RPMI7951 (cell line): ENCODE data around the gene OSGEP. TPM values are rescaled to one million over a fixed set of nuclear protein-coding genes. Genes with fewer than 3 reads are reported as not detected.

Experiments
- DNase-seq: peaks from one replicate; pipeline ENCODE4 v3.0.0-alpha.2; 2012; ENCODE audit warnings: low read depth
- total RNA-seq: library from RNA; depleted of rRNA; stranded (reverse); fragments of >200 nt; shearing (Covaris generic); gene quantifications from 2 replicates; pipeline ENCODE4 v1.2.3, GENCODE V29; 2014

OSGEP gene
- total RNA-seq, 1 experiment from 2014 or later, result 19.9 TPM

DNA sequence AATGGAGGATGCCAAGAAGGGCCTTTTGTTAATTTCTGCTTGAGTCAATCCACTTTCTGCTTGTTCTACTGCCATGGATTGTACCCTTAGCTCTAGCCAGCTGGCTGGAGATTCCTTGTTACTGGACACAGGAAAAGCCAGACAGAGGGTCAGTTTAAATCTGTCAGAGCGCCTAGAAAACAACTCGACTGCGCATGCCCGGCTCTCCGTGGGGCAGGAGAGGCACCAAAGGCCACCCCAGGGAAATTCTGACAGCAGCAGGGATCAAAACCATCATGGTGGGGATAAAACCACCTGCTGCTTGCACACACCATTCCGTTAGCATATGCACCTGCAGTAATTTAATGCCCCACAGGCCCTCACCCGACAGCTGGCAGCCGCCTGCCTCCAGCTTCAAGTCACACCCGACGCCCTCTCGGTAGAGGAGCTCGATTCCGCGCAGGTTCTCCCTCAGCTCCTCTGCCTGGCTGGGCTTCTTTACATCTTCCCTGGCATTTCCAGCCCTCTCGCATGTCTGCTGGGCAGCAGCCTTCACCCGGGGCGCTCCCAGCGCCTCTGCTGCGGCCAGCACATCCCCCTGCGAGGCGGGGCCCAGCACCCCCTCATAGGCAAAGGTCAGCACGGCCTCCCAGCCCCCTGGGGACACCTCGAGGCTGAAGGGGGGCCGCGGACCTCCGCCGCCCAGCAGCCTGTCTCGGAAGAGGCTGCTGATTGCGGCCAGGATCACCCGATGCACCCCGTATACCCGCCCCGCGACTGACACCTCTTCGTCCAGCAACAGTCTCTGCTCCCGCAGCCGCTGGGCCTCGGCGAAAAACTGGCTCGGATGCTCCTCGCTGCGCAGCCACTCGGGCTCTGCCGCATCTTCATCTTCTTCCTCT is 19.7 kb downstream of the OSGEP start:
- no peak for DNase-seq

DNA sequence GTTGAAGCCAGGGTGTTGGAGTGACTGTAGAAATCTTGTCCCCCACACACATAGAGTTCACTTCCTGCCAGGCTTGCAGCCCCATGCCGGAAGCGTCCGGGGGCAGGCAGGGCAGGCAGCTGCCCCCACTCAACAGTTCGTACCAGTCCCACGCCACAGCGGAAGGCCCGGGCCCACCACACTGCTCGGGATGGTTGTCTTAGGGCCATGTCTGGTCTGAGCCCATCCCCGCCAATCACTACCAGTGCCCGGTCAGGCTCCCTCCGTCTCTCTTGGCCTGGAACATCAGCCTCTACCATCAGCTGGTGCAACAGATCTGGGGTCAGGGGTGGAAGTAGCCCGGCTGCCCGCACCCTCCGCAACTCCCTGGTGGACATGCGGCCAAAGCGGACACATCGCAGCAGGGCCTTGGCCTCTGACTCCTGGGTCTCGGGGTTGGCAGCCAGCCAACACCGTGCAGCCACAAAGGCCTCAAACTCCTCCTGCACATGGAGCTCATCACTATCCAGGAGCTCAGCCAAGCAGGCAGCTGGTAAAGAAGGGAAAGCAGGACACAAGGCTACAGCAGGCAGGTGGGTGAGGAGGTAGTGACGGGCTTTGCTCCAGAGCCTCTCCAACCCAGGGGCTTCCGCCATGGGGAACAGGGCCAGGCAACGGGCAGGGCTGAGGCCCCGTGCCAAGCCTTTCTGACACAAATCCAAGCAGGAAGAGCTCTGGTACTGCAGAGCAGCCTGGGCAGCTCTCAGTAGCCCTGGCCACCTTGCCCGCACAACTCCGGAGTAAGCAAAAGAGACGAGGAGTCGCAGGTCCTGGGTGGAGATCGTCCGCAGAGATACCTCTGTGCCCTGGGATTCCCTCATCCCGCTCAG is 24.6 kb downstream of the OSGEP start:
- DNase-seq, result no peak

DNA sequence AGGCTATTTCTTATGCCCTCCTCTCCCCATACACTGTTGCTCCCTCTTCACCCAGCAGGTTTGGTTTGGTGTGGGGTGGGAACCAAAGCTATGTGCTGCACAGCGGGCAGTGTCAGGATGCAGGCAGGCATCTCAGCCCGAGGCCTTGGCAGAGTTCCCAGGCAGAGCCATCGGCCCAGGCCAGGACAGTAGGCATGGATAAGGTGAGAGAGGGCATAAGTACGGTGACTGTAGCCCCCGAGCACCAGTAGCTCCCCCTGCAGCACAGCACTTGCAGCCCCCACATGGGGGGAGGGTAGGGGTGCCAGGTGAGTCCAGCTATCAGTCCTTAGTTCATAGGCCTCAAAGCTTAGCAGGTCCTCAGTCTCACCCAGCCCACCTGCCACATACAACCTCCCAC is 25.8 kb downstream of the OSGEP start:
- no peak for DNase-seq

DNA sequence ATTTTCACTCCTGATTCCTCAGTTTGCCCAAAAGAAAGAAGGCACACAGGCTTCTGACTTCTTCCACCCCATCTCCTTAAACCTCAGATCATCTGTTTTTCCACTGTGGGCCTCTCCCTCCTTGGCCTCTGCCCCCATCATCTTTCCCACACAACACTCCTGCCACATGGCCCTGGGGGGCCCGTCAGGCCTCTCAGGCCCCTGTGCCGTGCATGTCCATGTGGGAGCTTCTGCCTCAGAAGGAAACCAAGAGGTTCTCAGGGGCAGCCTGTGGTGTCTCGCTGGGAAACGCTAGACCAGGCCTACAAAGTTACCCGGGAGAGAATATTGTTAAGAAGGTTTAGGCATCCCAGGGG is 26.6 kb downstream of the OSGEP start:
- DNase-seq, result no peak

DNA sequence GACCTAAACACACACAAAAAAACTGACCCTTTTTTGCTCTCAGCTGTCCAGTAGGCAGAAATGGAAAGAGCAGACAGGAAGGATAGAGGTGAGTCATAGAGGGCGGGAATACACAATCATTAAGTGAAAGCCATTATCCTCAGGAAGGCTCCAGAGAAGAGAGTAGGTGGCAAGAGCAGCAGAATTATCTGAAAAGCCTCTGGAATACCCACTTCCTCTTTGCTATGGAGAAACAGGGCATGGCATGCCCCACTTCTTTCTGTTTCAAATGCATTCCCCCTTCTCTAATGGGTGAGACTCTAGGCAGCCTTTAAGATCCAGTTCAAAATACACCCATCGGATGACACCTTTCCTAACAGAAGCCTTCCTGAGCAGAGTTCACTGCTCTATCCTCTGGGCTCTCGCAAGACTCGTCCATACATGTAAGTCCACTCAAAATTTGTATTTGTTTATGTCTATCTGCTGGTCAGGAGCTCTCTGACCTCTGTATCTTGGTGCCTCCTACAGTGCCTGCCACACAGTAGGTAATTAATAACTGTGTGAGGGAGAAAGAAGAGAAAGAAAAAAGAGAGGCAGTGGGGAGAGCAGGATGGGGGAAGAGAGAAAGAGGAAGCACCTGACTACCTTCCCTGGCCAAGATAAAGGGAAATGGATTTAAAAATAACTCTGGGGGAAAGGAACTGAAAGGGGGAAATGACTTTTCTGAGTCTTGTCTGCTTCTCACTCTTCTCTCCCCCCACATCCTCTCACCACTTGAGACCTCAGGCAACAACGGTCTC is 27.2 kb downstream of the OSGEP start:
- DNase-seq, result peak; percentile 71

DNA sequence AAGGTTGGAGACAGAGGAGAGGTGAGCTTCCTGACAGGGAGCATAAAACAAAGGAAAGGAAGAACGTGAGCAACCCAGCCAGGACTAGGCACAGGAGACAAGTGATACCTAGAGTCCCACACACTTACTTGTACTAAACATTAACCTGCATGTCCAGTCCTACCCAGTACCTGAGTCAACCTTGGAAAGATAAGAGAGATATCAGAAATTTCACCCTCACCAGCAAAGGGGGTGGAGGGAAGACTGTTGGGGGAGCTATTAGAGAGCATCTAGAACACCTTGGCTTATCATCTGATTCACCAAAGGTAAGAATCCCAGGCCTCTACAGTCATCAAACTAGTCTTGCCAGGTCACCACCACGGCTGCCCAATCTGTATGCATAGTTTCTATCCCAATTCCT is 29.8 kb downstream of the OSGEP start:
- DNase-seq, result no peak

DNA sequence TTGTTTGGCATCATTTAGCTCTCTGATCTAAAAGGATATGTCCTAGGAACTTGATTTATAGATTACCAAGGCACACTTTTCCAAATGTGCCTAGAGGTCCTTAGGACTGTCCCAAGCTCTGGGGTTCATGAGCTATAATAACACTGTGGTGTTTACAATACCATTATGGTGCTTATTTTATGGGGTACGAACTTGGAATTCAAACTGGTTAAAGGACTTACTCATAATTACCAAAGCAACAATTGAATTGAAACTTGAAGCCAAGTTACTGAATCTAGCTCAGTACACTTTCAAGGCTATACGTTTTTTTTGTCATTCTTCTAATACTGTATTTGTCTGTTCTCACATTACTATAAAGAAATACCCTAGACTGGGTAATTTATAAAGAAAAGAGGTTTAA is 31.7 kb downstream of the OSGEP start:
- no peak for DNase-seq

DNA sequence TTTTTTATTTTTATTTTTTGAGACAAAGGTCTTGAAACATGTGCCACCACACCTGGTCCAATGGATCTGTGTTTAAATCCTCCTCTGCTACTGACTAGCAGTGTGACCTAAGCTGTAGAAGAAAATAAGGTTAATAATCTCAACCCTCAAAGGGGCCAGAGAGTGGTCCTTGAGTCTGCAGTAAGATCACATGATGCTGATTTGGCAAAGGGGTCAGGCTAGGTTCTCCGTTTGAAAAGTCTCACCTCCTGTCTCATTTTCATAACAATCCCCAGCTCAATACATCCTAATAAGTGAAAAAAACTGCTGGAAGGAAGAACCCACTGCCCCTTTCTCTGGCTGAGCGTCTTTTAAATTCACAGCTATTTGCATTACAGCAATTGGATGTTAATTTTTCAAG is 33.3 kb downstream of the OSGEP start:
- no peak for DNase-seq

DNA sequence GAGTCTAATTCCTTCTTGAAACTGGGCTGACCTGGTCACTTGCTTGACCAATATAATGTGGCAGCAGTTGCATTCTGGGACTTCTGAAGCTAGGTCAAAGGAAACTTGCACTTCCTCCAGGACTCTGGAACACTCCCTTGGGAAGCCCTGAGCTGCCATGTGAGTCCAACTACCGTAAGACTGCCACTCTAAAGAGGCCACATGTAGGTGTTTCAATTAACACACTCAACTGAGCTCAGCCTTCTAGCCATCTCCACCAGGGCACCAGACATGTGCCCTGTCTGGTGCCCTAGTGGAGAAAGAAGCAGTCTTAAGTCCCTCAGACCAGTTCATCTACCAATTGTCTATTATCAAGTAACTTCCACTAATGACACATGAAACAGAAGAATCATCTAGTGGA is 35.2 kb downstream of the OSGEP start:
- no peak for DNase-seq

DNA sequence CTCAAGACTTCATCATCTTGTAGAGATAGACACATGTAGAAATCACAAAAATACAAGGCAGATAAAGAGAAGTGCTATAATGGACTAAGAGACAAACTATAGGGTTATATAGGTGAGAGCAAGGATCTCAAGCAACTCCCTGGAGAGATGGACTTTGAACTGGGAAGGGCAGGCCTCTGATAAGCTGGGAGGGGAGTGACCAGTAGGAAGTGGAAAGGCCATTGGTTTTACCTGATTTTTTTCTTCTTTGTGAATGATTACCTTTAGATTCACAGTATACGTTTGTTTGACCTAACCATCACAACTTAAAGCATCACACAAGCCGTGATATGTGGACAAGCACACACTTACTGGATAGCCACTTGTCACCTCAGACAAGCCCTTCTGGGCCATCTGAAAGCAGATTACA is 36.1 kb downstream of the OSGEP start:
- no peak for DNase-seq

DNA sequence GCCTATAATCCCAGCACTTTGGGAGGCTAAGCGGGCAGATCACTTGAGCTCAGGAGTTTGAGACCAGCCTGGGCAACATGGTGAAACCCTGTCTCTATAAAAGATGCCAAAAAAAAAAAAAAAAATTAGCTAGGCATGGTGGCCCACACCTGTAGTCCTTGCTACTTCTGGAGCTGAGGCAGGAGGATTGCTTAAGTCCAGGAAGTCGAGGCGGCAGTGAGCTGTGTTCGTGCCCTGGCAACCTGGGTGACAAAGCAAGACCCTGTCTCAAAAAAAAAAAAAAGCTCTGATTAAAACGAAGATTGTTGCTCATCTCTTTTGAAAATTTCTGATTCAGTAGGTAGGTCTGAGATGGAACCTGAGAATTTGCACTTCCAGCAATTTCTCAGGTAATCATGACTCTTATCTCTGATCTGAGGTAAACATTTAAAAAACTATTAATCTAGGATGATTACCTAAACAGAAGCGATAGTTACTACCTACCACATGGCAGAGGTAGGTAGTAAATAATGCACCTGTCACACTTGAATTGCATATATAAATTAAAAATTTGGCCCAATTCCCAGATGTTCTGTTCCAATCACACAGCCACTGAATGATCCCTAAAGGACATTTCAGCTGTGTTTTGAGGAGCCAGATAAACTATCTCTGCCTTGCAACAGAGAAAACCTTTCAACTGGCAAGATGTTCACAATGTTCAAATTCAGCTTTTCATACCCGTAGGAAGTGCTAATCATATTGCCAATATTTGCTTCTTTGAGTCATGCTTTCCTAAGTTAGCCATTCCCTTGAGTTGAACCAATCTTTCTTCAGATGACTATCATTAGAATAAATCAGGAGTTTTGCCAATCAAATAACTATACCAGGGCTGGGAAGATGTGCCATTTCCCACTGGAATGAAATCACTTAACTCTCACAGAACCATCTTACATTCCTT is 37.1 kb downstream of the OSGEP start:
- no peak for DNase-seq

DNA sequence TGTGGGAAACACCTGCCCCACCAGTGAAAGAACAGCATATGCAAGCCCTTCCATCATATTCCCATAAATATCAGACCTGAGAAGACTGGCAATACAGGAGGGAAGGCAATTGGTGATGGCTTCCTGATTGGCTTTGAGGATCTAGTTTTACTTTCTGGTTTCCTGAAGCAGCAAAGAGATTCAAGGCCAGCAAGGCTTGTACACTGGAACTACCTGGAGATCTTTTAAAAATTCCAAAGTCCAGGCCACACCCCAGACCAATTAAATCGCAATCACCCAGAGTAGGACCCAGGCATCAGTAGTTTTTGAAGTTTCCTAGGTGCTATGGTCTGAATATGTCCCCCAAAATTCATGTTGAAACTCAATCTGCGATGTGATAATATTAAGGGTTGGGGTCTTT is 38.4 kb downstream of the OSGEP start:
- no peak for DNase-seq

DNA sequence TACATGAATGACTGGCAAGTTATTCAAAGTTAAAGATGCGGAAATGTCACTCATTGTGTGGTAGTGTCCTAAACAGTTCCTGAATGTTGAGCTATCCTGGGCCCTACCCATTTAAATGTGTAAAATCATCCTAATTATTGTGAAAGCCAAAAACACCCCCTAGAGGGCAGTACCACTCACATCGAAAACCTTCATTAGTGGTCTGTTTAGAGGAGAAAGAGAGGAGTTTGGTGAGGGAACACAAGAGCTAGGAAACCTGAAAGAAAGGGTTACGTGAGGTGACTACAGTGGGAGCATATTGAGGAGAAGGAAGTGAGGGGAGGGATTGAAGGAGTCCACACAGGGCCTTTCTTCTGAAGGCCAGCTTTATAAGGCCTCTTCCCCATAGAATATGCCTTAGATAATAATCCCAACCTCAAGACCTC is 38.8 kb downstream of the OSGEP start:
- peak; percentile 59 for DNase-seq

DNA sequence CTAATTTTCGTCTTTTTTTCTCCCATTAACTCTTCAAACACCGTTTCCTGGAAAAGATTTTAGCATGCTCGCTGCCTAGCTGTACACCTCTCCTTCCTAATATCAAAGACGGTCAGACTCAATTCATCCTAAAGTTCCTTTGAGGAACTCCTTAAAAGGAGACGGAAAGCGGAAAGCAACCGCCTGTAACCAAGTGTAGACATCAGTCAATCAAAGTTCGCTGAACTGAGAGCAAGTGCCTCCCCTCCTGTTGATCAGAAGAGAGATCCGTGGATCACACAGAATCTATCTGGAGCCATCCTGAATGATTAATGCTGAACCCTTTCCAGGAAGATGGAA is 40.9 kb downstream of the OSGEP start:
- peak; percentile 14 for DNase-seq

DNA sequence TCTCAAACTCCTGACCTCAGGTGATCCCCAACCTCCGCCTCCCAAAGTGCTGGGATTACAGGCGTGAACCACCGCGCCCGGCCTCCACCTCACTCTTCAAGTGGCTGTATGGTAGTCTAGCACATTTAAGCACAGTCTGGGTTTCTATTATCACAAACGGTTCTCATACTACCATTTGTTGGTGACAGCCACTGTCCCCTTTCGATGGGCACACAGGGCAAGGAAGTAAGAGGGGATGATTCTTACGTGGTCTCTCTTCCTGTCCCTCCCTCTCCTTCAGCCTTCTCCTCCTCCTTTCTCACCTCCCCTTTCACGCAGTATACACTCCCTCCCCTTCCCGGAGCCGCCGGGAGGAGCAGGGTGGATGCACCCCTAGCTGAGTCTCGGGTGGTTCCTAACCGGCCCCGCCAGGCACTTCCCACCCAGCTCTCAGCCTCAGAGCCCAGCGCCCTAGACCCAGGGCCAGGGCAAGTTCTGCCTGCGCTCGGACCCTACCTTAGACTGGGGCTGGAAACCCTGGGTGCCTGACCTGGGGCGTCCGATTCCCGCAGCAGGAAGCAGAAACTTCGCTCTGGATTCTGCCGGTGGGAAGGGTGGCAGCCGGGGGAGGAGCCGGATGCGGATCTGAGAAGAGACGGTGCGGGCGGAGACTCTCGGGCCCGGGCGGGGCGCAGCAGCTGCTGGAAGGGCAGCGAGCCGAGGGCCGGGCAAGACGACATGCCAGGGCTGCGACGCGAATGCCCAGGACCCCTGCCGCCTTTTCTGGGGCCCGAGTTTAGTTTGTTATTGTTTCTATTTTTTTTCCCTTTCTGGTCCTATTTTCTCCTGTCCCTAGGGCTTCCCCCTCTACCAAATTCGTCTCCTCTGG is 41.5 kb downstream of the OSGEP start, which contains the start of gene TEP1:
TSS of gene TEP1 (minus strand) at position 626 of the 868 bp plus-strand sequence. CDS start 5,062 bp downstream, outside the sequence.
- DNase-seq, result peak; percentile 83

DNA sequence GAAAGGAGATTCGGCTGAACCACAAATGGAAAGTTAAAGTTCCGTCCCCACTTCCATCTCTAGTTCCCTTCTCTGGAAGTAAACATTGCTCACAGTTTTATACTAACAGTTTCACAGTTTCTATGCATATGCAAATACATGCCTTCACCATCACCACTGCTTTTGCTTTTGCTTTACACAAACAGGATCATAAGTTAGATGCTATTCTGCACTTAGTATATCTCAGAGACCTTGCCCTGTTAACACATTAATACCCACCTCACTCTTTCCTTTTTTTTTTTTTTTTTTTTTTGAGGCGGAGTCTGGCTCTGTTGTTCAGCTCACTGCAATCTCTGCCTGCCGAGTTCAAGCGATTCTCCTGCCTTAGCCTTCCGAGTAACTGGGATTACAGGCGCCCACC is 42.2 kb downstream of the OSGEP start:
- peak; percentile 2 for DNase-seq

DNA sequence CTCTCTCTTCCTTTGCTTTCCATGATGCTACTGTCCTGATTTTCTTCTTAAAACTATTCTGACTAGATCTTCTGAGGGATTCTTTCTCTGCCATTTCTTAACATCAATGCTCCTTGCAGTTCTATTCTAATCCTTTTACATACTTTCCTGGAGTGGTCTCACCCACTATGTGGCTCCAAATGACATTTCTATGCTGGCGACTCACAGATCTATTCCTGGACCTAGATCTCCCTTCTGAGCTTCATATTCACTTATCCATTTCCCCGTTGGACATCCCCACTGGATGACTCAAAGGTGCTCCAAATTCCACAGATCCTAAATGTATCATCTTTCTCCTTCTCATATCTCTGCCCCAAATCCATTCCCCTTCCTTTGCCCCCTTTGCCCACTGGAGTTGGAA is 45.4 kb downstream of the OSGEP start:
- peak; percentile 11 for DNase-seq

DNA sequence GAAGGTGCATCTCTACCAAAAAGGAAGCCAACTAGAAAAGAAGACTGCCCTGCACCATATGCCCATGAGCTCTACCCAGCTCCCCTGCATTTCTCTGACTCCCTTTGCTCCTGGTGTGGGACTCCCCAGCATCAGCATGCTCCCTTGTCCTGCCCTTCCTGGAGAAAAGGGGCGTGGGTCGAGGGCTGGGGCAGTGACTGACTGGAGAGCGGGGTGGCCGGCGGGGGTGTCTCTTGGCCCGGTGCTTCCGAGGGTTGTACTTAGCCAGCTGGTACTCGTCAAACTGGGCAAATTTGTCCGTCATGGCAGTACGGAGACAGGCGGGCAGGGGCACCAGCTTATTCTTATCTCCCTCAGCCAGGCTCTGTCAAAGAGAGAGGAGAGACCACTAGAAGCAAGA is 51.1 kb downstream of the OSGEP start:
- no peak for DNase-seq

DNA sequence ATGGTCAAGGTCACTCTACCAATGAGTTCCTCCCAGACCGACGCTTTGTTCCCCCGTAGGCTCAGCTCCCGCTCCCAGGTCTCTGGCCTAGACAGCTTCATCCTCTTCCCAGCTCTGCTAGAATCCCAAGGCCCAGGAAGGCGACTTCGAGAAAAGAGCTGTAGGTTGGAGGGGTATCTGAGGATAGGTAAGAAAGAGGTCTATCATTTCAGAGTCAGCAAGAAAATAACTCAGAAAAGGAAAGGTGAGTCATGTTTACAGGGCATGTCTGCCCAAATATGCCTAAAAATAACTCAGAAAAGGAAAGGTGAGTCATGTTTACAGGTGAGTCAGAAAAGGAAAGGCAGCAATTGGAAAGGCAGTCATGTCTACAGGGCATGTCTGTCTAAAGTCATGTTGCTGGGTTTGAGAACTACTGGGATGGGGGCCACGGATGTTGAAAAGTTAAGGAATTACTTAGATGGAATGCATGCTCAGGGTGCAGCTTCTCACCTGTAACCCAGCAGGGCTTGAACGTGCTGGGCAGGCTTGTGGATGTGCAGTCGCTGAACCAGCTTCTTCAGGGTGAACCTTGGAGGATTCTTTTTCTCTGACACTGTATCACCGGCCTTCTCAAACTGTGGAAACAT is 53.5 kb downstream of the OSGEP start:
- DNase-seq, result no peak

DNA sequence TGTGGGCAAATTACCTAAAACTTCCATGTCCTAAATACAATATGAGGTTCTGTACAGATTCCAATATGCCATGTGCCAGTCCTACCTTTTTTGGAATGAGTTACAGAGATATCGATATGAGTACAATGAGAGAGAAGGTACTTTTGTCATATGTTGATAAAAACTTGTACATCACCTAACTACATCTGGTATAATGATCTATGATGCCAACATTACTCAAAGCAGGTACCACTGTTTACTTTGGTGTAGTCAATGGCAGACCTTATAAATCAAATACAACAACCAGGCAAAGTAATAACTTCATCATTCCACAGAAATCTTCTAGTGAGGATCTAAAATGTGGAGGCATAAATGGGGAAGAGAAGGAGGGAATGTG is 54.0 kb downstream of the OSGEP start:
- DNase-seq, result no peak
